ENCODE measurements around the gene NEU3.

The NEU3 gene

DNA sequence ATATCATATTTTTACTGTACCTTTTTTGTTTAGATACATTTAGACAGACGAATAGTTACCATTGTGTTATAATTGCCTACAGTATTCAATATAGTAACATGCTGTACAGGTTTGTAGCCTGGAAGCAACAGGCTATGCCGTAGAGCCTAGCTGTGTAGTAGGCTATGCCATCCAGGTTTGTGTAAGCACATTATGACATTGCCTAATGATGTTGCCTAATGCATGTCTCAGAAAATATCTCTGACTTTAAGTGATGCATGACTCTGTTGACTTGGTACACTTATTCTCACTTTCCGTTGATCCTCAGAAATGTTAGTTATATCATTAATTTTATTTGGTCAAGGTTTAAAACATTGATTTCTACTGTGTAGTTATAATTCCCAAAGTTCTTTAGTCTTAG lies 68.1 kb downstream of the NEU3 start:
- WGBS (ENCODE audit: insufficient coverage, insufficient read length) = no CpG with 5 or more reads among the region's 3 CpGs
- Histone ChIP-seq H3K9me3 (ENCODE audit: control insufficient read depth, insufficient read depth, low read length) (no peaks in the 10 kb centered on the region), H3K36me3 (ENCODE audit: control insufficient read depth, insufficient read depth, low read length) (no peaks in the 10 kb centered on the region), H3K27ac (ENCODE audit: low read length) (no peak overlapping the region), H3K27me3 (ENCODE audit: control insufficient read depth, insufficient read depth, low read length) (no peaks in the 10 kb centered on the region), H3K4me1 (ENCODE audit: control insufficient read depth, insufficient read depth, low read length) (no peaks in the 10 kb centered on the region), H3K4me3 (ENCODE audit: low read length) (no peak overlapping the region)
- DNase-seq (ENCODE audit: low read depth, low spot score) = no peak

DNA sequence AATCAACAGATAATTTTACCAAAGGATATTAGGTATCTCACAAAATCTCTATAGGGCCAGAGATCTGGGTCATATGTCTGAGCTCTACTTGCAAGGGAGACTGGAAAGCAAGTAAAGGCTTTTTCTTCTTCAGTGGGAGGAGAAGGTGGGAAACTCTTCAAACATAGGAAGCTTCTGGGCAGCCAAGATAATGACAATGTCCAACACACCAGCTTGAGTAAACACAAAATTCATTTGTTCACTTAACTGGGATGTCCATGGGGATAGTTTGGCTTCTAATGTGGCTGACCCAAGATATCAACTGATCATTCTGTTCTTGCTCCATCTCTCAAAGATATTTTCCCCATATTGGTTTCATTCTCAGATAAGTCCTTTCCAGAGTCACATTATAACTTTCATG lies 70.6 kb downstream of the NEU3 start:
- Histone ChIP-seq H3K4me1 (ENCODE audit: control insufficient read depth, insufficient read depth, low read length) (no peaks in the 10 kb centered on the region), H3K27ac (ENCODE audit: low read length) (no peak overlapping the region), H3K9me3 (ENCODE audit: control insufficient read depth, insufficient read depth, low read length) (no peaks in the 10 kb centered on the region), H3K4me3 (ENCODE audit: low read length) (no peak overlapping the region), H3K27me3 (ENCODE audit: control insufficient read depth, insufficient read depth, low read length) (no peaks in the 10 kb centered on the region), H3K36me3 (ENCODE audit: control insufficient read depth, insufficient read depth, low read length) (no peaks in the 10 kb centered on the region)
- DNase-seq (ENCODE audit: low read depth, low spot score) = no peak

DNA sequence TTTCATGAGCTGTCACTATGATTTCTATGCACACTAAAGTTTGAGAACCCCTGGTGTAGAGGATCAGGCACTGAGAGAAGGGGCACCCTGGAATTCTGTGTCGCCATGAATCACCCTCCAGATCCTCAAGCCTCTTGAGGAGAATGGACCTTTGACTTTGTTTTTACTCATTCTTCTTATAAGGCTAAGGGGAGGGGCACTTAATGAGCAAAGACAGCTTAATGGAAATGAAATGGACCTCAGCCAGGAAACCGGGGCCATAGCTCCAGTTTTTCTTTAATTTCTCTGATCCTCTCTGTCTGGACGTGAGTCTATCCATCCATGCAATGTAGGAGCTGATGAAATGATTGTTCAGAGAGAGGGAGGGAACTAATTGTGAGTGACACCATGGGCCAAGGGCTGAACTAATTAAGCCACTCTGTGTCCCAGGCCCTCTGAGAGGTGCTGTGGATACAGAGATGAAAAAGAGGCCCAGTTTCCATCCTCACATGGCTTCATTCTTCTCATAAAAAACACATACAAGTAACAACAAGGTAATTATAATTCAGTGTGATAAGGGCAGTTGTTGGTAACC lies 75.1 kb downstream of the NEU3 start:
- Histone ChIP-seq H3K4me1 (ENCODE audit: control insufficient read depth, insufficient read depth, low read length) (no peaks in the 10 kb centered on the region), H3K4me3 (ENCODE audit: low read length) (no peak overlapping the region), H3K9me3 (ENCODE audit: control insufficient read depth, insufficient read depth, low read length) (no peaks in the 10 kb centered on the region), H3K27me3 (ENCODE audit: control insufficient read depth, insufficient read depth, low read length) (no peaks in the 10 kb centered on the region), H3K27ac (ENCODE audit: low read length) (no peak overlapping the region), H3K36me3 (ENCODE audit: control insufficient read depth, insufficient read depth, low read length) (no peaks in the 10 kb centered on the region)
- no peak for DNase-seq (ENCODE audit: low read depth, low spot score)
- no CpG with 5 or more reads among the region's 3 CpGs for WGBS (ENCODE audit: insufficient coverage, insufficient read length)

DNA sequence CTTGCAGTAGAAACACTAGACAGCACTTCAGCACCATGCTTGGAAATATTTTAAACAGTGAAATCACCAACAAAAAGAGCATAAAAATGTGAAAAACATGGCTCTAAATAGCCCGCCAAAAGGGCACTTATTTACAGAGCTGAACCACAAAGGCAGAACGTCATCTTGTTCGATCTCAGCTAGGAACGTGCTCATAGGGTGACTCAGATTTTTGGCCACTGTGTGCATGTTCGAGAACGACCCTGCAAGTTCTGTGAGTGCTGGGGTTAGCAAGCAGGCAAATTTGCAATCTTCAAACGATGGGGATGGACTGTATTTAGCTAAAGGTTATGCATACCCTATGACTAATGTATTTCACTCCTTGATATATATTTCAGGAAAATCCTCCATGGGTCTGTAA lies 77.3 kb downstream of the NEU3 start:
- no peak for DNase-seq (ENCODE audit: low read depth, low spot score)
- Histone ChIP-seq H3K36me3 (ENCODE audit: control insufficient read depth, insufficient read depth, low read length) (no peaks in the 10 kb centered on the region), H3K27me3 (ENCODE audit: control insufficient read depth, insufficient read depth, low read length) (no peaks in the 10 kb centered on the region), H3K4me3 (ENCODE audit: low read length) (no peak overlapping the region), H3K4me1 (ENCODE audit: control insufficient read depth, insufficient read depth, low read length) (no peaks in the 10 kb centered on the region), H3K9me3 (ENCODE audit: control insufficient read depth, insufficient read depth, low read length) (no peaks in the 10 kb centered on the region), H3K27ac (ENCODE audit: low read length) (no peak overlapping the region)
- WGBS (ENCODE audit: insufficient coverage, insufficient read length) = no CpG with 5 or more reads among the region's 7 CpGs

Measured in iPS DF 6.9 (cell line).